Measurements from ENCODE around the gene APBB1IP.

GRCh38 chr10:26408858-26409494 is 29.2 kb upstream of the APBB1IP start:
- TF ChIP-seq EZH2 (IDR thresholded peaks at IDR 0.05; ENCODE audit: low read length, unreplicated experiment) (no peak), CTCF (conservative IDR thresholded peaks at IDR 0.05; ENCODE audit: low read depth, low read length) (no peak)

All from PC-3 (cell line).